RWPE1 (cell line): ENCODE data around the gene PPP3CA.
"Not testable (repeated sequence)": the region's sequence is repeated elsewhere in the genome, so short reads cannot be mapped to it uniquely, and the experiment has no call there.

ENCODE experiments used
- CTCF ChIA-PET: fragments of 350-600 bp; sonication (Branson Sonifier 250); formaldehyde crosslinking; extraction: SDS; loops from one replicate; lab custom pipeline; 2021; lab: Yijun Ruan, JAX
- POLR2A ChIA-PET: fragments of 400-600 bp; formaldehyde crosslinking; extraction: SDS; loops from one replicate; lab custom pipeline; 2020; ENCODE audit warnings: antibody characterized with exemption; ENCODE audit not compliant: low non-redundant PET; lab: Yijun Ruan, JAX
- DNase-seq: peaks from one replicate; pipeline ENCODE4 v3.0.0; 2012; ENCODE audit warnings: low spot score
- H3K27ac ChIP-seq: fragments of 450-650 bp; 2 replicates; pipeline ENCODE4 v1.5.1; 2017
- CTCF ChIP-seq: fragments of 450-650 bp; conservative IDR thresholded peaks from 2 replicates; pipeline ENCODE4 v1.5.1; 2017; ENCODE audit warnings: low read depth, mild to moderate bottlenecking

PPP3CA gene

GRCh38 chr4:101244349-101244748 is 103.0 kb downstream of the PPP3CA start:
- no peak for DNase-seq
- H3K27ac ChIP-seq = no peak overlapping the region
- no peak for TF ChIP-seq CTCF
- CTCF ChIA-PET = no interaction called here
- POLR2A ChIA-PET = no interaction called here

GRCh38 chr4:101242441-101242840 is 104.9 kb downstream of the PPP3CA start:
- POLR2A ChIA-PET = no interaction called here
- CTCF ChIA-PET = no interaction called here
- TF ChIP-seq CTCF = no peak
- peak; percentile 14 for DNase-seq
- H3K27ac ChIP-seq = no peak overlapping the region

- DNase-seq = no peak
- TF ChIP-seq CTCF = no peak
- POLR2A ChIA-PET = no interaction called here
- no peak overlapping the region for H3K27ac ChIP-seq
- CTCF ChIA-PET = no interaction called here
Measured at GRCh38 chr4:101240099-101240498, 107.2 kb downstream of the PPP3CA start.

GRCh38 chr4:101239665-101240064 is 107.7 kb downstream of the PPP3CA start:
- ChIA-PET POLR2A (no interaction called here), CTCF (no interaction called here)
- no peak overlapping the region for H3K27ac ChIP-seq
- DNase-seq = no peak
- TF ChIP-seq CTCF = no peak

GRCh38 chr4:101238706-101239105 is 108.6 kb downstream of the PPP3CA start:
- no peak overlapping the region for H3K27ac ChIP-seq
- ChIA-PET CTCF (no interaction called here), POLR2A (no interaction called here)
- no peak for TF ChIP-seq CTCF
- DNase-seq = peak; percentile 44

- POLR2A ChIA-PET = no interaction called here
- CTCF ChIA-PET = interaction anchor here (0.7 kb wide), 1 partner anchor 19 kb away, joined by 4 read pairs; no protein-coding TSS in a partner anchor
- no peak for TF ChIP-seq CTCF
- DNase-seq = no peak
- no peak overlapping the region for H3K27ac ChIP-seq
Measured at GRCh38 chr4:101237773-101238172, 109.6 kb downstream of the PPP3CA start.

GRCh38 chr4:101236097-101236496 is 111.2 kb downstream of the PPP3CA start:
- TF ChIP-seq CTCF = no peak

GRCh38 chr4:101234141-101234540 is 113.2 kb downstream of the PPP3CA start:
- DNase-seq, POLR2A ChIA-PET, CTCF ChIA-PET, H3K27ac ChIP-seq: not testable (repeated sequence)

More at GRCh38 chr4:101236097-101236496, 111.2 kb downstream of the PPP3CA start:
- ChIA-PET CTCF (no interaction called here), POLR2A (no interaction called here)
- no peak for DNase-seq
- H3K27ac ChIP-seq = no peak overlapping the region
